ENCODE measurements around the gene LYSMD3.

Gene LYSMD3

DNA sequence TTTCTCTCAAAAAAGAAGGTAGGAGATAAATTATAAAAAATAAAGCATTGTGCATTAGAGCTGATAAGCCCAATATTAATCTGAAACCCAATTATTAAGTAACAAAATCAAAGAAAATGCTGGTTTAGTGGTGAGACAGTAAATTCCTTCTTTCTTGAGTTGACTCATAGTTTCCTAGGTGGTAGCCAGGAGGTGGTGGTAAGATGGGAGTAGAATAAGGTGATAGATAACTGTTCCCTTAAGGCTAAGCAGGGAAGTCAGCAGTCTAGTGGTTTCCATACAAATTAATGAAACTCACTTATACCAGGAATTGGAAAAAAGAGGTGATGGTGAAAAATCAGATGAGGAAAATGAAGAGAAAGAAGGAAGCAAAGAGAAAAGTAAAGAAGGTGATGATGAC, 23.2 kb downstream of the LYSMD3 start:
- TF ChIP-seq, protein P1, sequence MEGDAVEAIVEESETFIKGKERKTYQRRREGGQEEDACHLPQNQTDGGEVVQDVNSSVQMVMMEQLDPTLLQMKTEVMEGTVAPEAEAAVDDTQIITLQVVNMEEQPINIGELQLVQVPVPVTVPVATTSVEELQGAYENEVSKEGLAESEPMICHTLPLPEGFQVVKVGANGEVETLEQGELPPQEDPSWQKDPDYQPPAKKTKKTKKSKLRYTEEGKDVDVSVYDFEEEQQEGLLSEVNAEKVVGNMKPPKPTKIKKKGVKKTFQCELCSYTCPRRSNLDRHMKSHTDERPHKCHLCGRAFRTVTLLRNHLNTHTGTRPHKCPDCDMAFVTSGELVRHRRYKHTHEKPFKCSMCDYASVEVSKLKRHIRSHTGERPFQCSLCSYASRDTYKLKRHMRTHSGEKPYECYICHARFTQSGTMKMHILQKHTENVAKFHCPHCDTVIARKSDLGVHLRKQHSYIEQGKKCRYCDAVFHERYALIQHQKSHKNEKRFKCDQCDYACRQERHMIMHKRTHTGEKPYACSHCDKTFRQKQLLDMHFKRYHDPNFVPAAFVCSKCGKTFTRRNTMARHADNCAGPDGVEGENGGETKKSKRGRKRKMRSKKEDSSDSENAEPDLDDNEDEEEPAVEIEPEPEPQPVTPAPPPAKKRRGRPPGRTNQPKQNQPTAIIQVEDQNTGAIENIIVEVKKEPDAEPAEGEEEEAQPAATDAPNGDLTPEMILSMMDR (IDR thresholded peaks at IDR 0.05; ENCODE audit: low read depth, low read length), result no peak

GRCh38 chr5:90504743-90505142, 24.6 kb downstream of the LYSMD3 start:
- TF ChIP-seq, protein P1 (IDR thresholded peaks at IDR 0.05; ENCODE audit: low read depth, low read length), result no peak
- no peak overlapping the region for H3K4me3 ChIP-seq (ENCODE audit: low read depth, low read length)

More for the DNA sequence above, 23.2 kb downstream of the LYSMD3 start:
- no peak overlapping the region for H3K4me3 ChIP-seq (ENCODE audit: low read depth, low read length)

DNA sequence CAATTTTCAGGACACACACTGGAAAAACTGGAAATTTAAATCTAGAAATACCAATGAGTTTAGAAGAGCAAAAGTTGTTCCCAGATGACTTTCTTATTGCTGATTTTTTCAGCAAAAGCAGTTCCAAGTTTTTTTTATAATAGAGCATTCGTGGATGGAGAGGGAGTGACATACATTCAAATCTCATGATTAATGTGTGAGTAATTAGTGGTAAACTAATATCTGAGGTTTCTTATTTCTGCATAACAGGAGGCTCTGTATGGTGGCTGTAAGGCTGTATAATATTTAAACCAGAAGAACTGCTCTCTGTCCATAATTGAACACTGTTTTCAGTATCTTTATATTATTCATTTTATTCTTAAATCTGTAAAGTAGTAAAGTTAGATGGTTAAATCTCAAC, 25.8 kb downstream of the LYSMD3 start:
- TF ChIP-seq, protein P1 (IDR thresholded peaks at IDR 0.05; ENCODE audit: low read depth, low read length), result no peak
- no peak overlapping the region for H3K4me3 ChIP-seq (ENCODE audit: low read depth, low read length)

GRCh38 chr5:90495146-90495545, 34.2 kb downstream of the LYSMD3 start:
- TF ChIP-seq, protein P1 (IDR thresholded peaks at IDR 0.05; ENCODE audit: low read depth, low read length), result no peak
- H3K4me3 ChIP-seq (ENCODE audit: low read depth, low read length), result no peak overlapping the region

DNA sequence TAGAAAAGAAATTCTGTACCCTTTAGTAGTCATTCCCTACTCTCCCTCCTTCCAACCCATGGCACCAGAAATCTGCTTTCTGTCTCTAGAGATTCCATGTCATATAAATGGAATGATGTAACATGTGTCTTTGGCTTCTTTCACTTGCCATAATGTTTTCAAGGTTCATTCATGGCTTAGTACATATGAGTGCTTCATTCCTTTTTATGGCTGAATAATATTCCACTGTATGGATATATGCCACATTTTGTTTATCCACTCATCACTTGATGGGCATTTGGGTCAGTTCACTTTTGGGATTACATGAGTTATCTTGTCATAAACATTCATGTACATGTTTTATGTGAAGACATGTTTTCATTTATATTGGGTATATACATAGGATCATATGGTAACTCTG, 35.3 kb downstream of the LYSMD3 start:
- no peak overlapping the region for H3K4me3 ChIP-seq (ENCODE audit: low read depth, low read length)
- TF ChIP-seq, protein P1 (IDR thresholded peaks at IDR 0.05; ENCODE audit: low read depth, low read length), result no peak

DNA sequence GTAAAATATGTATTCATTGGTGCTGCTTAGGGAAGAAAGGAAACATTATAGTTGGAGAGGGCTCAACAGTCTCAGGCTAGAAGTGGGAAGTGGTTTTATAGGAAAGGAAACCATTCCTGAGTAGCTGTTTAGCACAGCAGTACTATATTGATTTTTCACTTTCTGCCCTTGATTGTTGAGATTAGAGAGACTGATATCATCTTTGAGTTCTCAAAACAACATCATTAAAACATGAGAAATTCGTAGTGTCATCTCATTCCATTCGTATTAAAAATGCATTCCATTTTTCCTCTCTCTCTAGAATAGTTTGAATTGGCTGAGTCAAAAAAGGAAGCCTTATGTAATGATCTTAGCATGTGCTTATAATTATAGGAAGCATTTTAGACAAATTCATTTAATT, 40.6 kb downstream of the LYSMD3 start:
- no peak overlapping the region for H3K4me3 ChIP-seq (ENCODE audit: low read depth, low read length)
- TF ChIP-seq, protein P1 (IDR thresholded peaks at IDR 0.05; ENCODE audit: low read depth, low read length), result no peak

DNA sequence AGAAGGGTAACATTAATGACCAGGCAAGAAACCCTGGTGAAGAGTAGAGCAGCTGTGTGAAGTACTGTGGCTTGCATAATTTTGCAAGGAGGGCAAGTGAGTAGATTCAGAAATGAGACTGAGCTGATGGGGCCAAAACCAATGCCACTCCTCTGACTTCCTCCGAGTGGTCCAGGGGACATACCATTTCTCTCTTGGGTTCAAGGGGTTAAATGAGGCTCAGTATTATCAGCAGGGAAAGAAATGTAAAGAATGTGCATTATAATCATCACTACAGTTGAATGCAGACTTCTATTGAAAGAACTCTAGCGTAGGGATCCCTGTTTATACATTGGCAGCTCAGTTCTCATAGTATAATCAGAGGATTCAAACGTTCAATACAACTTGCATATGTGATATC, 44.8 kb downstream of the LYSMD3 start:
- H3K4me3 ChIP-seq (ENCODE audit: low read depth, low read length), result no peak overlapping the region
- TF ChIP-seq, protein P1 (IDR thresholded peaks at IDR 0.05; ENCODE audit: low read depth, low read length), result no peak
